C4-2B (cell line): Measurements from ENCODE around the gene SLC39A11.

ENCODE experiments used
- H3K27ac ChIP-seq: fragments of 450-650 bp; 2 replicates; pipeline ENCODE4 v1.5.1; 2017
- ZFX ChIP-seq: fragments of 450-650 bp; IDR thresholded peaks from 2 replicates; pipeline ENCODE4 v1.6.1; 2017
- TF ChIP-seq, protein P1 (sequence below): fragments of 450-650 bp; conservative IDR thresholded peaks from 2 replicates; pipeline ENCODE4 v1.5.1; 2017; ENCODE audit warnings: mild to moderate bottlenecking

The SLC39A11 gene

GRCh38 chr17:72635034-72635635 lies 457.4 kb downstream of the SLC39A11 start:
- H3K27ac ChIP-seq: peak overlapping the region; percentile 62
- TF ChIP-seq ZFX: no peak
- TF ChIP-seq, protein P1, sequence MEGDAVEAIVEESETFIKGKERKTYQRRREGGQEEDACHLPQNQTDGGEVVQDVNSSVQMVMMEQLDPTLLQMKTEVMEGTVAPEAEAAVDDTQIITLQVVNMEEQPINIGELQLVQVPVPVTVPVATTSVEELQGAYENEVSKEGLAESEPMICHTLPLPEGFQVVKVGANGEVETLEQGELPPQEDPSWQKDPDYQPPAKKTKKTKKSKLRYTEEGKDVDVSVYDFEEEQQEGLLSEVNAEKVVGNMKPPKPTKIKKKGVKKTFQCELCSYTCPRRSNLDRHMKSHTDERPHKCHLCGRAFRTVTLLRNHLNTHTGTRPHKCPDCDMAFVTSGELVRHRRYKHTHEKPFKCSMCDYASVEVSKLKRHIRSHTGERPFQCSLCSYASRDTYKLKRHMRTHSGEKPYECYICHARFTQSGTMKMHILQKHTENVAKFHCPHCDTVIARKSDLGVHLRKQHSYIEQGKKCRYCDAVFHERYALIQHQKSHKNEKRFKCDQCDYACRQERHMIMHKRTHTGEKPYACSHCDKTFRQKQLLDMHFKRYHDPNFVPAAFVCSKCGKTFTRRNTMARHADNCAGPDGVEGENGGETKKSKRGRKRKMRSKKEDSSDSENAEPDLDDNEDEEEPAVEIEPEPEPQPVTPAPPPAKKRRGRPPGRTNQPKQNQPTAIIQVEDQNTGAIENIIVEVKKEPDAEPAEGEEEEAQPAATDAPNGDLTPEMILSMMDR: no peak

DNA sequence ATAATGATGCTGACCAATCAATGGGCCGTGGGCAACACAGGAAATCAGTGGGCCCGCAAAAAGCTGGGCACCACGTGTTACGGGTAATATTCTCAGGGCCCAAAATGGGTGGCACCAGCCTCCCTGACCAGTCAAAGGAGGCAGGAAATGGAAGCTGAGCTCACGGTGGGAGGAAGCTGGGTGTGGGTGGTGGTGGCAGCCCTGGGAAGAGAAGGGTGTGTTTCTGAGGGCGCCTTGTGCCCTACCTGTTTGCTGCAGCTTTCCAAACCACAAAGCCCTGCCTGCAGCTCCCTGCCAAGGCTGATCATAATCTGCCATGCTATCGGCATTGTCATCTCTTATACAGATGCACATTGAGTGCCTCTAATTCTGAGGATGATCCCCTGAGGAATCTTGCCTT lies 457.9 kb downstream of the SLC39A11 start:
- TF ChIP-seq, protein P1: no peak
- no peak for TF ChIP-seq ZFX
- H3K27ac ChIP-seq: peak overlapping the region; percentile 62

DNA sequence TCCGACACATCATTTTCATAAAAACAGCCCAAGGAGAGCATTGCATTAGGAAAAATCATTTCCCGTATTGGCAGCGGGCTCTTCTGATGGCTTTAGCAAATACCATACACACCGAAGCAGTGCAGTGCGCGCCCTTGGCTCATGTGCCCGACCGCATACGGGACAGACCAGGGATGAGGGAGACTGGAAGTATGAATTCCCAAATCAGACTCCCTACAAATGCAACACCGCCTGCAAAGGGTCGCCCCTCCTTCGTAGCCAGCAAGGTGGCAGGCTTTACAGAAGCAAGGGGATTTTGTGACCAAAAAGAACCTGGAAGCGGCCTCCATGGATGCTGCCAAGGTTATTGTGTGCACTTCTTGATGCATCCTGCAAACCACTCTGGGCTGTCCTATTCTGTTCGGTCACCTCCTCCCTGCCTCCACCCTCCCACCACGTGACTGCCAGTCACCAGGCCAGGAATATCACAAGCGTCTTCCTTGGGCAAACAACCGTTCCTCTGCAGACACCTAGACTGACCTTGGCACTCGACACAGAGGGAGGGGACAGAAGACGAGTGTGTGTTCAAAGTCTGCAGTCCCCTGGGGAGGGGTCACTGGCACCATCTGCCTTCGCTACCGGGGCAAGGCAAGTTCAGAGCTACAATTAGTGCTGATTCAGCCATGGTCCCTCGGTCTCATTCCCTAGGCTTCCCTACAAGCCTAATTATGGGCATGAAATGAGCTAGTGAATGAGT lies 460.4 kb downstream of the SLC39A11 start:
- TF ChIP-seq, protein P1: no peak
- TF ChIP-seq ZFX: no peak
- H3K27ac ChIP-seq: peak overlapping the region; percentile 33

GRCh38 chr17:72631568-72631948 lies 460.9 kb downstream of the SLC39A11 start:
- TF ChIP-seq, protein P1: no peak
- TF ChIP-seq ZFX: no peak
- peak overlapping the region; percentile 33 for H3K27ac ChIP-seq

DNA sequence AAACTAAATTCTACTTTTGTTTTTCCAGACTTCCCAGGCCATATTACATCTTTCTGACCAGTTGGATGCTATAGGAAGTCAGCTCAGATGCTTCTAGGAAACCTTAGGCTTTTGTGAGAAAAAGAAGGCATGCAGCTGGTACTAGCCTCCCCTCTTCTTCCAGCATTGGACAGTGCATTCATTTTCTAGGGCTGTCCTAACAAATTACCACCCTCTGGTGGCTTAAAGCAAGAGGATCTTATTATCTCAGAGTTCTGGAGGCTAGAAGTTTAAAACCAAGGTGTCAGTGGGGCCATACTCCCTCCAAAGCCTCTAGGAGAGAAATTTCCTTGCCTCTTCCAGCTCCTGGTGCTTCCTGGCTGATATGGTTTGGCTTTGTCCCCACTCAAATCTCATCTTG lies 467.8 kb downstream of the SLC39A11 start:
- no peak overlapping the region for H3K27ac ChIP-seq

GRCh38 chr17:72624226-72624625 lies 468.3 kb downstream of the SLC39A11 start:
- TF ChIP-seq, protein P1: no peak
- TF ChIP-seq ZFX: no peak
- no peak overlapping the region for H3K27ac ChIP-seq

More for the DNA sequence above, 467.8 kb downstream of the SLC39A11 start:
- TF ChIP-seq, protein P1: no peak
- TF ChIP-seq ZFX: no peak

- TF ChIP-seq, protein P1: no peak
- no peak for TF ChIP-seq ZFX
Measured at GRCh38 chr17:72622661-72623433, 469.6 kb downstream of the SLC39A11 start.

More at GRCh38 chr17:72622661-72623433, 469.6 kb downstream of the SLC39A11 start:
- no peak overlapping the region for H3K27ac ChIP-seq
